Lower leg skin (tissue), 4 donors: ENCODE data around the gene GTF2E1. TPM values are rescaled to one million over a fixed set of nuclear protein-coding genes. Genes with fewer than 3 reads are reported as not detected.
A peak's percentile ranks its signal among the peaks of the same experiment; 100 is the strongest.
"Not testable (repeated sequence)": the region's sequence is repeated elsewhere in the genome, so short reads cannot be mapped to it uniquely, and the experiment has no call there.

ENCODE experiments used
- DNase-seq, 2 donors: peaks; one replicate each; pipeline ENCODE4 v3.0.0-alpha.2; 2019; ENCODE audit warnings: low spot score in 2 of 2
- H3K4me3 ChIP-seq: fragments of 200-600 bp; sonication (generic); 2 replicates; pipeline ENCODE4 v1.5.1; 2017; ENCODE audit warnings: mild to moderate bottlenecking, low read depth; ENCODE audit not compliant: poor library complexity, severe bottlenecking
- POLR2A ChIP-seq, 2 donors: fragments of 450-650 bp; IDR thresholded peaks; one replicate each; pipeline ENCODE4 v1.6.1; 2016 to 2017; ENCODE audit warnings: antibody characterized with exemption in 2 of 2, mild to moderate bottlenecking in 1 of 2, moderate library complexity in 1 of 2
- WGBS, 2 donors: methylation state at CpG; one replicate each; pipeline ENCODE4 v1.1.5; 2018; 5-methylcytosine and 5-hydroxymethylcytosine counted together
- intact Hi-C: fragments of 100-400 bp; cut with DNase I; formaldehyde crosslinking; loops from one replicate; pipeline ENCODE4 v1.15.0; 2023; ENCODE audit warnings: low total_unique reads
- total RNA-seq, 4 donors: library from RNA; depleted of rRNA; stranded (reverse); fragments of >200 nt; gene quantifications; one replicate each; pipeline ENCODE4 v1.1.0, GENCODE V29; 2016
- TF ChIP-seq, protein P1 (sequence below), 3 donors: fragments of 450-650 bp; IDR thresholded peaks; one replicate each; pipeline ENCODE4 v1.5.1; 2016; ENCODE audit warnings: antibody characterized with exemption in 3 of 3, mild to moderate bottlenecking in 3 of 3, moderate library complexity in 2 of 3

Gene GTF2E1
- total RNA-seq, 4 donors from 2014 or later, result 7.6 to 12.5 (median 11.2) TPM

DNA sequence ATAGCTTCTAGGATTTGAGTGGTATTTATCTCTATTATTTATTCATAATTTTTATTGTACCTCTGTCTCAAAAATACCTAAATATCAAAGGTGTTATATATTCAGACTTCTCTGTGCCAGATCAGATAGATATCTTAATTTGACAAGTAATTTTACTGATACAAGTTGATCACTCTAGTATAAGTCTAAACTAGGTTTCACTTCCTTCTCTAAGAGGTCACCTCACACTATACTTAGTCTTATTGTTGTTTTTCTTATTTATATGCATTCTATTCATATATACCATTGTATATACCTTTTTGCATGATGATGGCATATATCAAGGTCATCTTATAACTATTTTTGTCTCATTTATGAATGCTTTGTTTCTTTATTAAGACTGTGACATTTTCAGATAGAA lies 34.1 kb upstream of the GTF2E1 start:
- intact Hi-C loops, result no loop called here
- TF ChIP-seq POLR2A (IDR thresholded peaks at IDR 0.05), result no peak
- TF ChIP-seq, protein P1, sequence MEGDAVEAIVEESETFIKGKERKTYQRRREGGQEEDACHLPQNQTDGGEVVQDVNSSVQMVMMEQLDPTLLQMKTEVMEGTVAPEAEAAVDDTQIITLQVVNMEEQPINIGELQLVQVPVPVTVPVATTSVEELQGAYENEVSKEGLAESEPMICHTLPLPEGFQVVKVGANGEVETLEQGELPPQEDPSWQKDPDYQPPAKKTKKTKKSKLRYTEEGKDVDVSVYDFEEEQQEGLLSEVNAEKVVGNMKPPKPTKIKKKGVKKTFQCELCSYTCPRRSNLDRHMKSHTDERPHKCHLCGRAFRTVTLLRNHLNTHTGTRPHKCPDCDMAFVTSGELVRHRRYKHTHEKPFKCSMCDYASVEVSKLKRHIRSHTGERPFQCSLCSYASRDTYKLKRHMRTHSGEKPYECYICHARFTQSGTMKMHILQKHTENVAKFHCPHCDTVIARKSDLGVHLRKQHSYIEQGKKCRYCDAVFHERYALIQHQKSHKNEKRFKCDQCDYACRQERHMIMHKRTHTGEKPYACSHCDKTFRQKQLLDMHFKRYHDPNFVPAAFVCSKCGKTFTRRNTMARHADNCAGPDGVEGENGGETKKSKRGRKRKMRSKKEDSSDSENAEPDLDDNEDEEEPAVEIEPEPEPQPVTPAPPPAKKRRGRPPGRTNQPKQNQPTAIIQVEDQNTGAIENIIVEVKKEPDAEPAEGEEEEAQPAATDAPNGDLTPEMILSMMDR (IDR thresholded peaks at IDR 0.05), result no peak
- no peak for DNase-seq
- H3K4me3 ChIP-seq, result no peak overlapping the region

DNA sequence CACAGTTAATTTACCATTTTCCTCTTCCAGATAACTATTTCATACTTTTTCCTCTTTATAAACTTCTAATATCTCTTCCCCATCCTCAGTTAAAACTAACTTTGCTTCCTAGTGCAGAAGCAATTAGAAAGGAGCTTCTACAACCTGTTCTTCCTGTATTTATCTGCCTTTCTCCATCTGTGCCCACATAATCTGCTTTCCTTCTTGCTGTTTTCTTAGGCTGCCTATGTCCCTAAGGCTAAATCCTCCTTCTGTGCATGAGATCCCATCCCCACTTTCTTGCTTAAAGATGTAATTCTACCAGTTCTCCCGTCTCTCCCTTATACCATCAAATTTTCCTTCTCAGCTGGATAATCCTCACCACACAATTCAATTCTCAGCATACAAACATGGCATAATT lies 32.2 kb upstream of the GTF2E1 start:
- no peak for TF ChIP-seq POLR2A (IDR thresholded peaks at IDR 0.05)
- TF ChIP-seq, protein P1 (IDR thresholded peaks at IDR 0.05), result no peak
- no peak for DNase-seq
- intact Hi-C loops, result no loop called here
- no peak overlapping the region for H3K4me3 ChIP-seq
- WGBS, 2 donors, result 89 to 92% methylated on average over 1 of the region's 1 CpG

DNA sequence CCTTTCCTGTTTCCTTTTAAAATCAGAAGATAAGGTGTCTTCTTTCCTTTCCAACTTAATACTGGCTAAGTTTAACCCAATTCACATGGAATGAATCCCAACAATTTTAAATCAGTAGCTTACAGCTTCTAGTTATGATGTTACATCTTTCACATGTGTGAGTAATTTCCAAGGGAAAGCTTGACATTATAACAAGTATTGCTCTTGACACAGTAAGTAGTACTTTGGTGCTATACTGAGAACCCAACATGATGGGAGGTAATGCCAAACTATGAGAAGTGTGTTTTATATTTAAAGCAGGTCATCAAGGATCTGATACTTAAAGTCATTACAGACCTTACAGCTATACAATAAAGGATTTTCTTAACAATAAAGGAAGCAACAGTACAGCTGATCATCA lies 29.3 kb upstream of the GTF2E1 start:
- no peak for DNase-seq
- no peak for TF ChIP-seq POLR2A (IDR thresholded peaks at IDR 0.05)
- TF ChIP-seq, protein P1 (IDR thresholded peaks at IDR 0.05), result no peak
- intact Hi-C loops, result no loop called here

DNA sequence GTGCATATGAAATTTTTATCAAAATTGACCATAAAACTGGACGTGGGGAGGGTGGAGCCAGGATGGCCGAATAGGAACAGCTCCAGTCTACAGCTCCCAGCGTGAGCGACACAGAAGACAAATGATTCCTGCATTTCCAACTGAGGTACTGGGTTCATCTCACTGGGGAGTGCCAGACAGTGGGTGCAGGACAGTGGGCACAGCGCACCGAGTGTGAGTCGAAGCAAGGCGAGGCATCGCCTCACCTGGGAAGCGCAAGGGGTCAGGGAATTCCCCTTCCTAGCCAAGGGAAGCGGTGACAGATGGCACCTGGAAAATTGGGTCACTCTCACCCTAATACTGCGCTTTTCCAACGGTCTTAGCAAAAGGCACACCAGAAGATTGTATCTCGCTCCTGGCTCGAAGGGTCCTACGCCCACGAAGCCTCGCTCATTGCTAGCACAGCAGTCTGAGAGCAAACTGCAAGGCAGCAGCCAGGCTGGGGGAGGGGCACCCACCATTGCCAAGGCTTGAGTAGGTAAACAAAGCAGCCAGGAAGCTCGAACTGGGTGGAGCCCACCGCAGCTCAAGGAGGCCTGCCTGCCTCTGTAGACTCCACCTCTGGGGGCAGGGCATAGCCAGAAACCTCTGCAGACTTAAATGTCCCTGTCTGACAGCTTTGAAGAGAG lies 23.2 kb upstream of the GTF2E1 start:
- 71 to 80% methylated on average over 19 to 20 of the region's 20 CpGs for WGBS, 2 donors
- peak; percentile 27 to 89 for DNase-seq

More for the DNA sequence above, 29.3 kb upstream of the GTF2E1 start:
- no peak overlapping the region for H3K4me3 ChIP-seq

DNA sequence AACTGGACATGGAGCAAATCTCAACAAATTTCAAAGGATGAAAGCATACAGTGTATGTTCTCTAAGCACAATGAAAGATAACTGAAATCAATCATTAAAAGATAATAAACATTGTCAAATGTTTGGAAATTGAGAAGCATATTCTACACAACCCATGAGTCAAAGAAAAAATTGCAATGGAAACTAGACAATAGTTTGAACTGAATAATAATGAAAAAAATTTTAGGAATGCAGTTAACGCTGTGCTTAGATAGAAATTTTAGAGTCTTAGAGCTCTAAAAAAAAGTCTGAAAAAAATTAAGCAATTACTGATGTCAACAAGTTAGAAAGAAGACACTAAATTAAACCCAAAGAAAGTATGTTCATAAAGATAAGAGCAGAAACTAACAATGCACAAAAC lies 15.8 kb upstream of the GTF2E1 start:
- DNase-seq, result no peak
- no peak for TF ChIP-seq POLR2A (IDR thresholded peaks at IDR 0.05)
- TF ChIP-seq, protein P1 (IDR thresholded peaks at IDR 0.05), result no peak
- intact Hi-C loops, result no loop called here
- WGBS, 2 donors, result 69 to 84% methylated on average over 1 of the region's 1 CpG
- H3K4me3 ChIP-seq, result no peak overlapping the region

More for the DNA sequence above, 23.2 kb upstream of the GTF2E1 start:
- intact Hi-C loops, H3K4me3 ChIP-seq: not testable (repeated sequence)

DNA sequence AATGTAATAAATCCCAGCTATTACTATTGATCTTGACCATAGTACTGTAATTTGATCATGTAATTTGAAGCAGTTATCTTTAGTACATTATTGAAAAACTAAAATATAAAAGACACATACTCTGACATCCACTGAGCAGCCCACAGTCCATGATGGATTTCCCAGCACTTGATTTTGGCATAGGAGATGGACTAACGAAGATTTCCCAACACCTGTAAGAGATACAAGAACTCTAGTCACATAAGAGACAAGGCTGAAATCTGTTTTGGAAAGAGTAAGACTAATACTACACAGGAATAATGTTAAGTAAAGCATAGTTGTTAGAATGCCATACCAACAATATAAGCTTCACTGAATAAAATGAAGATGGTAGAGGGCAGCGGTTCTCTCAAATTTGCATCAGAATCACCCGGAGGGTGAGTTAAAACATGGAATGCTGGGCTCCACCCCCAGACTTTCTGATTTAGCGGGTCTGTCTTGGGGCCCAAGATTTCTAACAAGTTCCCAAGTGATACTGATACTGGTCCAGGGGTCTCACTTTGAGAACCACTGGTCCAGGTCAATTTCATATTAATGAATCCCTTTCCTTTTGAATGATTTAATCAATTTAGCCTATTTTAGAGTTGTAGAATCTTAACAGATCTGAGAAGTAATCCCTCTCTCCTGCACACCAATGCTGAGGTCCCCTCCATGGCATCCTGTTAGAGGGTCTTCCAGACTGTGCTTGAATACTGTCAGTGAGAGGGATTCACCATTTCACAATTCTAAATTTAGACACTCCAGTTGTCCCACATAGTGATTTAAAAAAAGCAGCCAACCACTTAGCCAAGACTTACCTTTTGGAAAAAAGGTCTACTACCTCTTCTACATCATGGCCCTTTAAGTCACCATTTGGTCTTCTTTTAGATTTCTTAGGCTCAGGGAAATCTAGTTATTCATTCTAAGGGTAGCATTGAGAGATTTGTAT lies 11.7 kb upstream of the GTF2E1 start:
- TF ChIP-seq, protein P1 (IDR thresholded peaks at IDR 0.05), result no peak
- no peak for TF ChIP-seq POLR2A (IDR thresholded peaks at IDR 0.05)
- no peak for DNase-seq
- intact Hi-C loops, result no loop called here
- 85 to 92% methylated on average over 4 of the region's 4 CpGs for WGBS, 2 donors
- H3K4me3 ChIP-seq, result no peak overlapping the region

DNA sequence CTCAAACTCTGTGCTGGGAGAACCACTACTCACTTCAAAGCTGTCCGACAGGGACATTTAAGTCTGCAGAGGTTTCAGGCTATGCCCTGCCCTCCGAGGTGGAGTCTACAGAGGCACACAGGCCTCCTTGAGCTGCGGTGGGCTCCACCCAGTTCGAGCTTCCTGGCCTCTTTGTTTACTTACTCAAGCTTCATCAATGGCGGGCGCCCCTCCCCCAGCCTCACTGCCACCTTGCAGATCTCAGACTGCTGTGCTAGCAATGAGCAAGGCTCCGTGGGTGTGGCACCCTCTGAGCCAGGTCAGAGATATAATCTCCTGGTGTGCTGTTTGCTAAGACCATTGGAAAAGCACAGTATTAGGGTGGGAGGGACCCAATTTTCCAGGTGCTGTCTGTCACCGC lies 4.5 kb upstream of the GTF2E1 start:
- intact Hi-C loops, H3K4me3 ChIP-seq, DNase-seq: not testable (repeated sequence)
- WGBS, 2 donors, result 93 to 96% methylated on average over 8 of the region's 8 CpGs
